Glutamatergic neuron (in vitro differentiated cells): ENCODE data around the gene TRIM75. TPM values are rescaled to one million over a fixed set of nuclear protein-coding genes. Genes with fewer than 3 reads are reported as not detected.
A peak's percentile ranks its signal among the peaks of the same experiment; 100 is the strongest.

Experiments
- DNase-seq: peaks from one replicate; pipeline ENCODE4 v3.0.0; 2022
- H3K27ac Mint-ChIP-seq: one replicate; pipeline ENCODE4 v1.8.0; 2020; ENCODE audit warnings: mild to moderate bottlenecking, mixed read lengths, inconsistent platforms; ENCODE audit not compliant: unreplicated experiment
- H3K27me3 Mint-ChIP-seq: one replicate; pipeline ENCODE4 v1.8.0; 2020; ENCODE audit warnings: mild to moderate bottlenecking, moderate library complexity, mixed read lengths, inconsistent platforms; ENCODE audit not compliant: unreplicated experiment
- H3K36me3 Mint-ChIP-seq: one replicate; pipeline ENCODE4 v1.8.0; 2020; ENCODE audit warnings: mild to moderate bottlenecking, mixed read lengths, inconsistent platforms; ENCODE audit not compliant: unreplicated experiment
- H3K4me1 Mint-ChIP-seq: one replicate; pipeline ENCODE4 v1.8.0; 2020; ENCODE audit warnings: mild to moderate bottlenecking, low read depth, mixed read lengths, inconsistent platforms; ENCODE audit not compliant: unreplicated experiment
- H3K4me3 Mint-ChIP-seq: one replicate; pipeline ENCODE4 v1.8.0; 2020; ENCODE audit warnings: mild to moderate bottlenecking, mixed read lengths, inconsistent platforms; ENCODE audit not compliant: unreplicated experiment
- H3K9me3 Mint-ChIP-seq: one replicate; pipeline ENCODE4 v1.8.0; 2020; ENCODE audit warnings: mild to moderate bottlenecking, moderate library complexity, mixed read lengths, inconsistent platforms; ENCODE audit not compliant: unreplicated experiment
- CTCF ChIP-seq: fragments of 200-600 bp; sonication (generic); IDR thresholded peaks from one replicate; pipeline ENCODE4 v1.5.0; 2021; ENCODE audit not compliant: partially characterized antibody, unreplicated experiment
- total RNA-seq: library from RNA; stranded (reverse); fragmentation: NEBNext Ultra II Directional; extraction: Animal tissue kit (Norgen Biotek cat#: 25700); gene quantifications from one replicate; pipeline ENCODE4 v1.2.1, GENCODE V29; 2021; ENCODE audit not compliant: unreplicated experiment

TRIM75 gene
- total RNA-seq, 1 donor from 2014 or later = 0.29 TPM

GRCh38 chr4:165027762-165028402, 25.8 kb upstream of the TRIM75 start:
- H3K9me3 Mint-ChIP-seq = peaks cover 1% of the 10 kb centered on the region
- H3K4me1 Mint-ChIP-seq = no peaks in the 10 kb centered on the region
- H3K27me3 Mint-ChIP-seq = no peaks in the 10 kb centered on the region
- no peaks in the 10 kb centered on the region for H3K36me3 Mint-ChIP-seq
- no peak for TF ChIP-seq CTCF
- H3K27ac Mint-ChIP-seq = no peak overlapping the region
- no peak overlapping the region for H3K4me3 Mint-ChIP-seq
- no peak for DNase-seq

DNA sequence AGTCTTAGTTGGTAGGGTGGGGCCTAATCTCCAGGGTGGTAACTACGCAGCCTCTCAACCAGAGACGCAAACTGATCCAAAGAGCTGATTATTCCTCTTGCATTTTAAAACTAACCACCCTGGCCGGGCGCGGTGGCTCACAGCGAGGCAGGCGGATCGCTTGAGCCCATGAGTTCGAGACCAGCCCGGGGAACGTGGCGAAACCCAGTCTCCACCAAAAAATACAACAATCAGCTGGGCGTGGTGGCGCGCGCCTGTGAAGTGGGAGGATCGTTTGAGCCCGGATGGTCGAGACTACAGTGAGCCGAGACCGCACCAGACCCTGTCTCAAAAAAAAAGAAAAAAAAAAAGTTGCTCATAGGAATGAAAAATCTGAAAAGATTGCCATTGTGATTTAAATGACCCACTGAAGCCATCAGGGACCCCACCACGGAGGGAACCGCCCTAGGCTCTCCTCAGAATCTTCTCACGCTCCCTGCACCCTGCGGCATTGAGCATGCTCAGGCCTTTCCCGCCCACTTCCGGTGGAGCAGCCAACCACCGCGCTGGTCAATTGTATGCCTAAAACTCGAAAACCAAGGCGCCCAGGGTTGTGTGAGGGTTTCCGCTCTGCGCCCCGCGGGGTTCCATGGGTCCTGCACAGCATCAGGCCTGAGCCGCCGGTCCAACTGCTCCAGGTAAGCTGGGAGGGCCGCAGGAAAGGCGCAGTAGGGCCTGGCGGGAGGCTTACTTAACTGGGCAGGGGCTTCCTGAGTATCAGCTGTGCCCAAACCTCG, 22.0 kb upstream of the TRIM75 start, which contains the start of gene TRIM60:
Gene TRIM60, plus strand, starts transcription at position 564 of the 776 bp plus-strand sequence. CDS start 8,074 bp downstream, outside the sequence.
- peaks cover 2% of the 10 kb centered on the region for H3K27me3 Mint-ChIP-seq
- TF ChIP-seq CTCF = no peak
- H3K36me3 Mint-ChIP-seq = no peaks in the 10 kb centered on the region
- H3K9me3 Mint-ChIP-seq = peaks cover 1% of the 10 kb centered on the region
- no peak for DNase-seq
- H3K27ac Mint-ChIP-seq = no peak within 1 kb of the TSS
- no peaks in the 10 kb centered on the region for H3K4me1 Mint-ChIP-seq
- no peak within 1 kb of the TSS for H3K4me3 Mint-ChIP-seq

DNA sequence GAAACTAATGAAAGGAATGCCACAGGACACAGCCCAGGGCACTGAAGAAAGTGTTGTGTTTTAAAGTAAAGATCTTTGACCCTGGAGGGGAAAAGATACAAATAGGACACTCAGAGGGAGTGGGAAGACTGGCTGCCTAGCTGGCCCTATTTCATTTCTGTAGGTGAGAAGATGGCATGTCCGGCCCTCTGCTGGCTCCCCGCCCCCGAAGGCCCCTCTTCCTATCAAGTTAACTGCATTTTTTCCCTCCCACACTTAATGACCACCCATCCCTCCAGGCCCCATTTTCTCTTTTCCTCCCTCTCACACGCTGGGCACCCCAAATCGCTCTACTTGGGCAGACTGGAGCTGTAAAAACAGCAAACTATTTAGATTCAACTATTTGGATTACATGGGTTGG, 5.5 kb upstream of the TRIM75 start:
- DNase-seq = no peak
- no peaks in the 10 kb centered on the region for H3K36me3 Mint-ChIP-seq
- peaks cover 6% of the 10 kb centered on the region for H3K27me3 Mint-ChIP-seq
- H3K9me3 Mint-ChIP-seq = peaks cover 8% of the 10 kb centered on the region
- TF ChIP-seq CTCF = no peak
- no peak overlapping the region for H3K27ac Mint-ChIP-seq
- peaks cover 11% of the 10 kb centered on the region for H3K4me1 Mint-ChIP-seq
- H3K4me3 Mint-ChIP-seq = no peak overlapping the region

DNA sequence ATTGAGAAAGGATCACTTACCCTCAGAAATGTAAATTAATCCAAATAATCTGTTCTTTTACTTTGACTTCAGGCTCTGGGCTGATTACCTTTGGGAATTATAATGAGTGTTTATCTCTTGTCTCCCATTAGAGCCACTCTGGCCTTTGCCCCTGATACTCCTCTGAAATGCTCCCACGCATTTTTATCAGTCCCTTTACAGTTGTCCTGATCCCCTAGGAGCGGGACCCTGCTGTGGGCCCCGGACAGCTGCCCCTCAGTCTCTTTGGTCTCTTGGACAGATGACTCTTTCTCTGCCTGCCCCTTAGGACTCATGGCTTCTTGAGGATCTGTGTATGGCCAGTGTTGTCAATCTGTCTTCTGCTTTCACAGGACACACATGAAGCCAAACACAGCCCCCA, 1.0 kb upstream of the TRIM75 start:
- Mint-ChIP-seq H3K27ac (peak overlapping the region; percentile 97), H3K36me3 (no peaks in the 10 kb centered on the region), H3K4me1 (peaks cover 12% of the 10 kb centered on the region), H3K9me3 (peaks cover 8% of the 10 kb centered on the region), H3K27me3 (peaks cover 11% of the 10 kb centered on the region), H3K4me3 (peak overlapping the region; percentile 42)
- no peak for TF ChIP-seq CTCF
- DNase-seq = peak; percentile 56

DNA sequence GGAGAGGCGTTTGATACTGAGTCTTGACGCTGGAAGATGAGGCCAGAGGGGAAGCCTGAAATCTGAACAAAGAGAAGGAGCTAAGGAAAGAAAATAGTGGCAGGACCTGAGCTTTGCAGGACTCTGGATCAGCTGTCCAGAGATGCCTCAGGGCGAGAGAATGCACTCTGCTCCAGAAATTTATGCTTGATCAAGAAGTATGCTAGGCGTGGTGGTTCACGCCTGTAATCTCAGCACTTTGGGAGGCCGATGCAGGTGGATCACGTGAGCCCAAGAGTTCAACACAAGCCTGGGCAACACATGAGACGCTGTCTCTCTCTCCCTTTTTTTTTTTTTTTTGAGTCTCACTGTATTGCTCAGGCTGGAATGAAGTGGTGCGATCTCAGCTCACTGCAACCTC, 1.9 kb downstream of the TRIM75 start:
- Mint-ChIP-seq H3K27me3 (peaks cover 11% of the 10 kb centered on the region), H3K4me1 (peaks cover 14% of the 10 kb centered on the region), H3K9me3 (peaks cover 8% of the 10 kb centered on the region), H3K27ac (peak overlapping the region; percentile 33), H3K4me3 (no peak overlapping the region), H3K36me3 (no peaks in the 10 kb centered on the region)
- no peak for TF ChIP-seq CTCF
- DNase-seq = no peak
